CD4-positive, alpha-beta memory T cell (primary cell): Measurements from ENCODE around the gene ARL8B. TPM values are rescaled to one million over a fixed set of nuclear protein-coding genes. Genes with fewer than 3 reads are reported as not detected.

Experiments
- CTCF ChIA-PET: fragments of 350-600 bp; sonication (Branson Sonifier 250); formaldehyde crosslinking; loops from one replicate; lab custom pipeline; 2021; ENCODE audit warnings: inconsistent platforms; ENCODE audit not compliant: partially characterized antibody; lab: Charles Lee
- POLR2A ChIA-PET: fragments of 350-600 bp; sonication (Branson Sonifier 250); formaldehyde crosslinking; loops from one replicate; lab custom pipeline; 2021; ENCODE audit not compliant: partially characterized antibody; lab: Charles Lee
- DNase-seq, 5 donors: peaks; one replicate each; pipeline versions ENCODE4 v3.0.0 to v3.0.0-alpha.2; 2020 to 2022; ENCODE audit warnings: mixed read lengths in 1 of 5
- H3K27ac ChIP-seq: one replicate; pipeline ENCODE4 v1.7.0; 2013; ENCODE audit warnings: low read depth, low read length
- H3K27me3 ChIP-seq: 2 replicates; pipeline ENCODE4 v1.7.0; 2013; ENCODE audit warnings: mild to moderate bottlenecking, low read length, moderate library complexity; ENCODE audit not compliant: insufficient read depth
- H3K36me3 ChIP-seq: 2 replicates; pipeline ENCODE4 v1.7.0; 2013; ENCODE audit warnings: mild to moderate bottlenecking, low read length, moderate library complexity; ENCODE audit not compliant: insufficient read depth
- H3K4me1 ChIP-seq: 2 replicates; pipeline ENCODE4 v1.7.0; 2013; ENCODE audit warnings: mild to moderate bottlenecking, low read length, moderate library complexity; ENCODE audit not compliant: insufficient read depth
- H3K4me3 ChIP-seq, 2 donors: one replicate each; pipeline ENCODE4 v1.7.0; 2013; ENCODE audit warnings: low read length in 2 of 2, mild to moderate bottlenecking in 1 of 2
- H3K9me3 ChIP-seq, 2 donors: one replicate each; pipeline ENCODE4 v1.7.0; 2013; ENCODE audit warnings: low read length in 2 of 2, control low read depth in 1 of 2; ENCODE audit not compliant: control insufficient read depth in 1 of 2
- H3K27ac Mint-ChIP-seq, 7 donors: one replicate each; pipeline ENCODE4 v1.8.0; 2020 to 2021; ENCODE audit warnings: mixed read lengths in 7 of 7, mild to moderate bottlenecking in 6 of 7, inconsistent platforms in 3 of 7, moderate library complexity in 3 of 7
- H3K27me3 Mint-ChIP-seq, 2 donors: one replicate each; pipeline ENCODE4 v1.8.0; 2020 to 2021; ENCODE audit warnings: mixed read lengths in 2 of 2
- H3K36me3 Mint-ChIP-seq, 2 donors: one replicate each; pipeline ENCODE4 v1.8.0; 2020 to 2021; ENCODE audit warnings: mixed read lengths in 2 of 2, inconsistent platforms in 1 of 2, mild to moderate bottlenecking in 1 of 2
- H3K4me1 Mint-ChIP-seq, 4 donors: one replicate each; pipeline ENCODE4 v1.8.0; 2020 to 2021; ENCODE audit warnings: mixed read lengths in 4 of 4, mild to moderate bottlenecking in 1 of 4
- H3K4me3 Mint-ChIP-seq, 8 donors: one replicate each; pipeline ENCODE4 v1.8.0; 2020 to 2021; ENCODE audit warnings: mixed read lengths in 8 of 8, mild to moderate bottlenecking in 7 of 8, moderate library complexity in 6 of 8, inconsistent platforms in 3 of 8
- H3K9me3 Mint-ChIP-seq, 8 donors: one replicate each; pipeline ENCODE4 v1.8.0; 2020 to 2021; ENCODE audit warnings: mixed read lengths in 8 of 8, mild to moderate bottlenecking in 5 of 8, inconsistent platforms in 3 of 8, moderate library complexity in 1 of 8
- intact Hi-C: fragments of 100-400 bp; cut with micrococcal nuclease; formaldehyde crosslinking; loops from one replicate; pipeline ENCODE4 v1.15.1; 2023
- polyA plus RNA-seq, 2 donors: library from polyadenylated mRNA; unstranded; fragments of 300-500 nt; fragmentation: Illumina TruSeq; gene quantifications; one replicate each; pipeline ENCODE4 v1.2.3, GENCODE V29; 2021
- total RNA-seq, 2 experiments: library from RNA; stranded (reverse); gene quantifications; one replicate each; pipeline ENCODE4 v1.2.3, GENCODE V29; 2021

ARL8B gene
- total and polyA plus RNA-seq, 4 experiments from 2014 or later, result 46.1 to 60.9 (median 58.0) TPM

DNA sequence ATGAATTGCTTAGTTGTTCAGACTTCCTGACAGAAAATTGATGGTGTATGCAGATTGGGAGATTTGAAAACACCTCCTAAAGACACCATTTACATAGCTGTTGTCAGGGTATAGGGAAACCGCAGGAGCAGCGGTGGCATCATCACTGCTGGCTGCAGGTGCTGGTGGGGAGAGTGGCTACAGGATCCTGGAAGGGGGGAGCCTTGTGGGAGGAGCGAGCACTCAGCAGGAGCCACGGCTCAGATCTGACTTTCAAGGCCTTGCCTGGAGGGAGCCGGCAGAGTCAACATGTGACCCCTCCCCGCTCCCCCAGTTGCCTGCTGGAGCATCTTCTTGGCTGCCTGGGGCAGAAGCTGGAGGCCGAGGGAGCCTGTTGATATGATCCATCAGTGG, 91.5 kb downstream of the ARL8B start:
- Histone ChIP-seq H3K9me3 (no peaks in the 10 kb centered on the region), H3K27me3 (no peaks in the 10 kb centered on the region), H3K4me1 (no peaks in the 10 kb centered on the region), H3K4me3 (no peak overlapping the region), H3K27ac (no peak overlapping the region), H3K36me3 (peaks cover 90% of the 10 kb centered on the region)
- Mint-ChIP-seq H3K36me3 (peaks cover 83 to 93% of the 10 kb centered on the region in 2 donors), H3K4me1 (peaks cover 6 to 8% (median 8%) of the 10 kb centered on the region in 4 donors), H3K27me3 (no peaks in the 10 kb centered on the region), H3K4me3 (no peak overlapping the region), H3K9me3 (no peaks in the 10 kb centered on the region), H3K27ac (peak overlapping the region in 6 of 7 donors; percentile 52 to 84 (median 70))
- intact Hi-C loops, result no loop called here
- ChIA-PET CTCF (interaction anchor here (0.6 kb wide), 1 partner anchor 94 kb away, joined by 3 read pairs; no protein-coding TSS in a partner anchor), POLR2A (interaction anchor here (1.2 kb wide), 1 partner anchor 26 kb away, joined by 5 read pairs; the partner anchor contains the start of gene EDEM1)
- no peak for DNase-seq

DNA sequence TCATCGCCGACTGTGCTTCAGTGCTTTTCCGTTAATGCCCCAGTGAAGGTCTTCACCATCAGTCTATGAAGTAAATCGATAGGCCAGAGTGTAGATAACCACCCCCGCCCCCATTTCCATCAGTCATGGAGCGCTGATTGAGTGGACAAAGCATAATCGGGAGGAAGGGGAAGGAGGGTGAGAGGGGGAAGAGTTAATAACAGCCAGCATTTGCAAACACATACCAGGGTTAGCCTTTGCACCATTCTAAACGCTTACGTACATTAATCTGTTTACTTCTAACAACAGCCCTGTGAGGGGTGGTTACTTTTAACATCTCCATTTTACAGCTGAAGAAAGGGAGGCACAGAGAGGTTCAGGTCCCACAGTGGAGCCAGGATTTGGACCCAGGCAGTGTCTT, 92.3 kb downstream of the ARL8B start:
- H3K27ac Mint-ChIP-seq, result peak overlapping the region in 6 of 7 donors; percentile 7 to 81 (median 58)
- no peaks in the 10 kb centered on the region for H3K4me1 ChIP-seq
- no peak overlapping the region for H3K4me3 Mint-ChIP-seq
- H3K27me3 ChIP-seq, result no peaks in the 10 kb centered on the region
- H3K9me3 Mint-ChIP-seq, result no peaks in the 10 kb centered on the region
- peaks cover 89% of the 10 kb centered on the region for H3K36me3 ChIP-seq
- peaks cover 6 to 8% (median 7%) of the 10 kb centered on the region in 4 donors for H3K4me1 Mint-ChIP-seq
- intact Hi-C loops, result no loop called here
- H3K9me3 ChIP-seq, result no peaks in the 10 kb centered on the region
- H3K27me3 Mint-ChIP-seq, result no peaks in the 10 kb centered on the region
- H3K27ac ChIP-seq, result no peak overlapping the region
- ChIA-PET CTCF (no interaction called here), POLR2A (no interaction called here)
- H3K4me3 ChIP-seq, result no peak overlapping the region
- peaks cover 80 to 93% of the 10 kb centered on the region in 2 donors for H3K36me3 Mint-ChIP-seq
- no peak for DNase-seq

DNA sequence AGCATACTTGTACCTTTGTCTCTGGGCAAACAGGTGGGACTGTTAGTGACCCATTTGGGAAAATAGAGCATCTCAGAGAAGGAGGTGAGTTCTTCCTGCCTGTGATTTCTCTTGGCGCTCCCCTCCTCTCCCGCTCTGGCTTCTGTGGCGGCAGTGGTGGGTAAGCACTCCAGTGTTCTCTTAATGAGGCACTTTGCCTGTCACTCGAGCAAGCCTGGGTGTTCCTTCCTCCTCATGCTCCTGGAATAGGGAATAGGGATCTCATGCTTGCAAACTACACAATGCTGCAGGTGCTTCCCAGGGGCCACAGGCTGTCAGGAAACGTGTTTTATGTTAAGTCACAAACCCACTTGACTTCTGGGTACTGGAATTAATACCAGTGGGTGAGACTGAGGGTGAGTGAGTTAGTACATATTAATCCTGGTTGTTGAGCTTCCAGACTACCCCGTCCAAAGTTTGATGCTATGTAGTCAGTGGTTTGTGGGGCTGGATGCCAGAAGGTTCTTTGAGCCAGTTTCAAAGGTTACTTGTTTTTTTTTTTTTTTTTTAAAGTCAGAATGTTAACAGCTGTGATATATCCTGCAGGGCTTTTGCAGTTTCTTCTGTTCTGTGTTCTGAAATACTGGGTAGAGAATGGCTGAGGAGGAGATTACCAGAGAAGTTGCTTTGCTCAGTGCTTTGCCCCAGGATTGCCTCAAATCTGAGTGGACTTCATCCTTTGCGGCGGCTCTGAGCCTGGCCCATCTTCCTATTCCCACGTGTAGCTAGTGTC, 95.9 kb downstream of the ARL8B start:
- Histone ChIP-seq H3K27me3 (no peaks in the 10 kb centered on the region), H3K9me3 (no peaks in the 10 kb centered on the region), H3K36me3 (peaks cover 55% of the 10 kb centered on the region), H3K4me1 (no peaks in the 10 kb centered on the region), H3K27ac (no peak overlapping the region), H3K4me3 (no peak overlapping the region)
- peaks cover 52 to 66% of the 10 kb centered on the region in 2 donors for H3K36me3 Mint-ChIP-seq
- POLR2A ChIA-PET, result interaction anchor here (0.6 to 1.0 kb wide), 2 partner anchors 30 to 62 kb away, joined by 3 to 4 read pairs; no protein-coding TSS in a partner anchor
- no peak for DNase-seq
- H3K27ac Mint-ChIP-seq, result peak overlapping the region in 6 of 7 donors; percentile 5 to 64 (median 24)
- no peaks in the 10 kb centered on the region for H3K27me3 Mint-ChIP-seq
- peaks cover 0 to 13% (median 10%) of the 10 kb centered on the region in 4 donors for H3K4me1 Mint-ChIP-seq
- H3K9me3 Mint-ChIP-seq, result no peaks in the 10 kb centered on the region
- CTCF ChIA-PET, result interaction anchor here (0.9 to 1.2 kb wide), 2 partner anchors 9 to 506 kb away, joined by 3 read pairs; no protein-coding TSS in a partner anchor
- H3K4me3 Mint-ChIP-seq, result no peak overlapping the region
- intact Hi-C loops, result no loop called here

DNA sequence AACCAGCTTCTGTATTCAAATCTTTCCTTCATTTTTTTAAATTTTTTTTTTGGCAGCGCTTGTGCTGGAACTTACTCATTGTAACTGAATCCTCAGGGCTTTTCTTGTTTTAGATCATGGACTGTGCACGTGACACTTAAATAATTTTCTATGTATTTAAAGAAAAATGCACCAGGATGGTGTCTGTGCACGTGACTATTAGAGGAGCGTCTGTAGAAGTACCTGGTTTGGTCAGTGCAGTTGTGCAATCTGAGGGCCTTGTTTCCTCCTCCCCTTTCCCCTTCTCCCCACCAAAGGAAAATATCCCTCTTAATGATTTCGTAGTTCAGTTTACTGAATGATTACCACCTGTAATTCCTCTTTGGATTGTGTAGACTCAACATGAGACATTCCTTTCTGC, 96.7 kb downstream of the ARL8B start:
- Mint-ChIP-seq H3K9me3 (no peaks in the 10 kb centered on the region), H3K36me3 (peaks cover 44 to 58% of the 10 kb centered on the region in 2 donors), H3K4me3 (no peak overlapping the region), H3K27ac (peak overlapping the region in 5 of 7 donors; percentile 20 to 64 (median 53)), H3K4me1 (peaks cover 0 to 13% (median 10%) of the 10 kb centered on the region in 4 donors), H3K27me3 (no peaks in the 10 kb centered on the region)
- Histone ChIP-seq H3K27ac (no peak overlapping the region), H3K9me3 (no peaks in the 10 kb centered on the region), H3K4me1 (no peaks in the 10 kb centered on the region), H3K4me3 (no peak overlapping the region), H3K36me3 (peaks cover 47% of the 10 kb centered on the region), H3K27me3 (no peaks in the 10 kb centered on the region)
- CTCF ChIA-PET, result interaction anchor here (1.2 kb wide), 1 partner anchor 8 kb away, joined by 3 read pairs; no protein-coding TSS in a partner anchor
- DNase-seq, result no peak
- intact Hi-C loops, result no loop called here
- POLR2A ChIA-PET, result interaction anchor here (0.6 to 1.0 kb wide), 2 partner anchors 30 to 63 kb away, joined by 3 to 4 read pairs; no protein-coding TSS in a partner anchor

DNA sequence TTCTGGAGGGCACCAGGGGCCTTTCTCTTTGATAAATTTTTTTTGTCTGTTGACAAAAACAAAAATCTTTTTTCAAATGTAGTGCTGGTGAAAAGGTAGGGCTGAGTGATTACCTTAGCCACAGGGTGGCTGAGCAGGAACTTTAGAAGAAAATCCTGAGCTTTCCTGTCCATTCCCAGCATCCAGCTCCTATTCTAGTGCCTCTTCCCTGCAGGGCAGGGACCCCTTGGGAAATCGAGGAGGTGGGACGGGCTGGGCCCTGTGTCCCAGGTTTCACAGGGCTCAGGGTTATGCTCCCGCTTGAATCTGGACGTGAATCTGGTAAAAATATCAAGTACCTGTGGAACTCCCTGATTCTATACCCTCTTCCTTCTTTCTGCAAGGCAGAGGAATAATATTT, 97.1 kb downstream of the ARL8B start:
- H3K9me3 ChIP-seq, result no peaks in the 10 kb centered on the region
- no peak overlapping the region for H3K4me3 ChIP-seq
- H3K4me1 ChIP-seq, result no peaks in the 10 kb centered on the region
- H3K27ac Mint-ChIP-seq, result peak overlapping the region in 1 of 7 donors; percentile 53
- ChIA-PET POLR2A (interaction anchor here (0.9 kb wide), 1 partner anchor 31 kb away, joined by 4 read pairs; no protein-coding TSS in a partner anchor), CTCF (interaction anchor here (0.5 to 1.2 kb wide), 3 partner anchors 8 to 81 kb away, joined by 3 read pairs; no protein-coding TSS in a partner anchor)
- peaks cover 0 to 13% (median 10%) of the 10 kb centered on the region in 4 donors for H3K4me1 Mint-ChIP-seq
- no peak overlapping the region for H3K4me3 Mint-ChIP-seq
- intact Hi-C loops, result no loop called here
- no peak for DNase-seq
- H3K27me3 ChIP-seq, result no peaks in the 10 kb centered on the region
- H3K36me3 Mint-ChIP-seq, result peaks cover 40 to 54% of the 10 kb centered on the region in 2 donors
- no peaks in the 10 kb centered on the region for H3K27me3 Mint-ChIP-seq
- H3K36me3 ChIP-seq, result peaks cover 43% of the 10 kb centered on the region
- H3K9me3 Mint-ChIP-seq, result no peaks in the 10 kb centered on the region
- no peak overlapping the region for H3K27ac ChIP-seq

DNA sequence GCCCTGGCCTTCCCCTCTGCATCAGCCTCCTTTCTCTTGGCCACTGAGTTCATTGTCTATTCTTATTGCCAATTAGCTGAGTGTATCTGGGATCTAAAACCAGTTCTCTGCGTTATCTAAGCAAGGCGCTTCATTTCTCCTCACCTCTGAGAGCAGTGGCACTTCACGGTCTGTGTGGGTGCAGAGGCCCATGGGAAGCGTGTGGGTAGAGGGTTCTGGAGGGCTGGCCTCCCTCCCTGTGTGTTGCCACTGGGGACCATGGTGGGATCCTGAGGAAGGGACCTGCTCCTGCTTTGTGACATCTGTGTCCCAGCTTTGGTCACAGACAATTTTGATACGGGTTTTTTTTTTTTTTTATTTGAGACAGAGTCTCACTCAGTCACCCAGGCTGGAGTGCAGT, 98.1 kb downstream of the ARL8B start:
- CTCF ChIA-PET, result no interaction called here
- H3K4me1 Mint-ChIP-seq, result peaks cover 0 to 13% (median 7%) of the 10 kb centered on the region in 4 donors
- no peak for DNase-seq
- H3K27me3 Mint-ChIP-seq, result no peaks in the 10 kb centered on the region
- H3K27ac Mint-ChIP-seq, result peak overlapping the region in 4 of 7 donors; percentile 24 to 43 (median 36)
- H3K36me3 ChIP-seq, result peaks cover 33% of the 10 kb centered on the region
- no peak overlapping the region for H3K4me3 ChIP-seq
- H3K4me3 Mint-ChIP-seq, result no peak overlapping the region
- peaks cover 32 to 44% of the 10 kb centered on the region in 2 donors for H3K36me3 Mint-ChIP-seq
- H3K27me3 ChIP-seq, result no peaks in the 10 kb centered on the region
- no peaks in the 10 kb centered on the region for H3K9me3 ChIP-seq
- no peaks in the 10 kb centered on the region for H3K4me1 ChIP-seq
- H3K9me3 Mint-ChIP-seq, result no peaks in the 10 kb centered on the region
- no peak overlapping the region for H3K27ac ChIP-seq
- intact Hi-C loops, result no loop called here
- POLR2A ChIA-PET, result no interaction called here
